GM18502 (cell line): ENCODE results near the gene KCNJ15.

Experiments used
- ATAC-seq: cut with Tn5 transposase; IDR thresholded peaks from one replicate; pipeline ENCODE4 v1.9.1; 2021; ENCODE audit warnings: mild to moderate bottlenecking; ENCODE audit not compliant: unreplicated experiment, poor library complexity

KCNJ15 gene

GRCh38 chr21:38266732-38267131 is 9.9 kb downstream of the KCNJ15 start:
- ATAC-seq = no peak

GRCh38 chr21:38267136-38267755 is 10.5 kb downstream of the KCNJ15 start:
- no peak for ATAC-seq

GRCh38 chr21:38267991-38268863 is 11.4 kb downstream of the KCNJ15 start:
- ATAC-seq = no peak

GRCh38 chr21:38268864-38269575 is 12.2 kb downstream of the KCNJ15 start:
- ATAC-seq = peak; percentile 33

GRCh38 chr21:38269576-38269936 is 12.8 kb downstream of the KCNJ15 start:
- ATAC-seq = peak; percentile 80

GRCh38 chr21:38272215-38272614 is 15.4 kb downstream of the KCNJ15 start:
- no peak for ATAC-seq

GRCh38 chr21:38273745-38274542 is 17.2 kb downstream of the KCNJ15 start:
- ATAC-seq = no peak

- ATAC-seq = no peak
These were observed 20.8 kb downstream of the KCNJ15 start for GRCh38 chr21:38277501-38278131.

GRCh38 chr21:38280454-38280853 is 23.7 kb downstream of the KCNJ15 start:
- ATAC-seq = no peak

- no peak for ATAC-seq
These were observed 24.1 kb downstream of the KCNJ15 start for GRCh38 chr21:38280867-38281266.

GRCh38 chr21:38282921-38283320 is 26.1 kb downstream of the KCNJ15 start:
- no peak for ATAC-seq

- ATAC-seq = no peak
These were observed 27.4 kb downstream of the KCNJ15 start for GRCh38 chr21:38284216-38284615.

GRCh38 chr21:38286739-38287471 is 30.1 kb downstream of the KCNJ15 start:
- no peak for ATAC-seq

GRCh38 chr21:38287476-38287875 is 30.7 kb downstream of the KCNJ15 start:
- no peak for ATAC-seq

- ATAC-seq = no peak
These were observed 33.1 kb downstream of the KCNJ15 start for GRCh38 chr21:38289705-38290485.

- no peak for ATAC-seq
These were observed 34.0 kb downstream of the KCNJ15 start for GRCh38 chr21:38290809-38291208.

GRCh38 chr21:38291874-38292273 is 35.1 kb downstream of the KCNJ15 start:
- no peak for ATAC-seq

GRCh38 chr21:38293113-38293512 is 36.3 kb downstream of the KCNJ15 start:
- ATAC-seq = no peak

GRCh38 chr21:38293765-38294164 is 37.0 kb downstream of the KCNJ15 start:
- ATAC-seq = no peak
